Caco-2 (cell line): ENCODE measurements around the gene KIT. TPM values are rescaled to one million over a fixed set of nuclear protein-coding genes. Genes with fewer than 3 reads are reported as not detected.

Experiments used
- BruUV-seq: library from RNA; stranded (reverse); fragments of 400-500 nt; replicated peaks from 2 replicates; lab custom pipeline; 2021; lab: Mats Ljungman, UMichigan
- CTCF ChIA-PET: fragments of 300-600 bp; sonication (Branson Sonifier 250); formaldehyde crosslinking; loops from one replicate; lab custom pipeline; 2022; ENCODE audit warnings: antibody characterized with exemption; lab: Charles Lee
- POLR2A ChIA-PET: fragments of 300-600 bp; sonication (Branson Sonifier 250); formaldehyde crosslinking; loops from one replicate; lab custom pipeline; 2022; ENCODE audit warnings: antibody characterized with exemption; lab: Charles Lee
- DNase-seq, 2 experiments: peaks; one replicate each; pipeline versions ENCODE4 v3.0.0 to v3.0.0-alpha.2; 2020 to 2022
- H3K27me3 ChIP-seq: replicated peaks from 2 replicates; pipeline ENCODE4 v1.6.0; 2011; ENCODE audit warnings: low read length; ENCODE audit not compliant: control insufficient read depth, insufficient read depth
- H3K36me3 ChIP-seq: 2 replicates; pipeline ENCODE4 v1.5.1; 2011; ENCODE audit warnings: low read length; ENCODE audit not compliant: control insufficient read depth, insufficient read depth
- H3K4me1 ChIP-seq: fragments of 250-450 bp; sonication (Bioruptor Pico); 2 replicates; pipeline ENCODE4 v1.5.1; 2020; ENCODE audit warnings: mild to moderate bottlenecking
- H3K4me3 ChIP-seq: 2 replicates; pipeline ENCODE4 v1.5.1; 2011; ENCODE audit warnings: low read depth, mild to moderate bottlenecking, control low read depth, low read length
- H3K9me3 ChIP-seq: fragments of 250-450 bp; sonication (Bioruptor Pico); 2 replicates; pipeline ENCODE4 v1.5.1; 2020; ENCODE audit warnings: mild to moderate bottlenecking, moderate library complexity
- H3K27ac Mint-ChIP-seq: one replicate; pipeline ENCODE4 v1.8.0; 2022; ENCODE audit warnings: mixed read lengths; ENCODE audit not compliant: unreplicated experiment
- H3K27me3 Mint-ChIP-seq: one replicate; pipeline ENCODE4 v1.8.0; 2022; ENCODE audit warnings: mixed read lengths; ENCODE audit not compliant: insufficient read depth, unreplicated experiment
- H3K36me3 Mint-ChIP-seq: one replicate; pipeline ENCODE4 v1.8.0; 2022; ENCODE audit warnings: mild to moderate bottlenecking, mixed read lengths; ENCODE audit not compliant: insufficient read depth, unreplicated experiment
- H3K4me1 Mint-ChIP-seq: one replicate; pipeline ENCODE4 v1.8.0; 2022; ENCODE audit warnings: low read depth, mixed read lengths; ENCODE audit not compliant: unreplicated experiment
- H3K4me3 Mint-ChIP-seq: one replicate; pipeline ENCODE4 v1.8.0; 2022; ENCODE audit warnings: mild to moderate bottlenecking, moderate library complexity, mixed read lengths; ENCODE audit not compliant: unreplicated experiment
- H3K9me3 Mint-ChIP-seq: one replicate; pipeline ENCODE4 v1.8.0; 2022; ENCODE audit warnings: mixed read lengths; ENCODE audit not compliant: unreplicated experiment
- CTCF ChIP-seq, 2 experiments: fragments of 200-600 bp in 1 of 2; IDR thresholded peaks; 1 replicate in 1 of 2; 2 replicates in 1 of 2; pipeline versions ENCODE4 v1.5.1 to v1.8.0; 2011 to 2022; ENCODE audit warnings: antibody characterized with exemption in 1 of 2, control low read depth in 1 of 2, inconsistent platforms in 1 of 2, low read depth in 1 of 2, low read length in 1 of 2, mild to moderate bottlenecking in 1 of 2, moderate library complexity in 1 of 2; ENCODE audit not compliant: insufficient read depth in 1 of 2, severe bottlenecking in 1 of 2, unreplicated experiment in 1 of 2
- intact Hi-C: fragments of 100-400 bp; cut with micrococcal nuclease; formaldehyde crosslinking; loops from one replicate; pipeline ENCODE4 v1.10.0; 2022; ENCODE audit not compliant: unreplicated experiment
- total RNA-seq: library from RNA; stranded (reverse); gene quantifications from 2 replicates; pipeline ENCODE4 v1.2.3, GENCODE V29; 2022

The KIT gene
- total RNA-seq, 1 experiment from 2014 or later, result 1.7 TPM

GRCh38 chr4:54726907-54727306, 69.2 kb downstream of the KIT start:
- intact Hi-C loops, result no loop called here
- H3K27me3 ChIP-seq, result no peaks in the 10 kb centered on the region
- DNase-seq, result no peak
- Mint-ChIP-seq H3K36me3 (no peaks in the 10 kb centered on the region), H3K27me3 (peaks cover 3% of the 10 kb centered on the region), H3K9me3 (peaks cover 8% of the 10 kb centered on the region), H3K4me3 (no peak overlapping the region), H3K27ac (no peak overlapping the region), H3K4me1 (no peaks in the 10 kb centered on the region)
- no peaks in the 10 kb centered on the region for H3K36me3 ChIP-seq
- ChIA-PET POLR2A (no interaction called here), CTCF (no interaction called here)
- no peaks in the 10 kb centered on the region for H3K9me3 ChIP-seq
- H3K4me1 ChIP-seq, result no peaks in the 10 kb centered on the region
- BruUV-seq, result no TSS peak
- H3K4me3 ChIP-seq, result no peak overlapping the region
- no peak for TF ChIP-seq CTCF (IDR thresholded peaks at IDR 0.05; ENCODE audit: insufficient read depth in 1 of 2, low read depth in 1 of 2, low read length in 1 of 2, severe bottlenecking in 1 of 2, unreplicated experiment in 1 of 2)

- Histone ChIP-seq H3K9me3 (no peaks in the 10 kb centered on the region), H3K4me3 (no peak overlapping the region), H3K36me3 (no peaks in the 10 kb centered on the region), H3K27me3 (no peaks in the 10 kb centered on the region), H3K4me1 (no peaks in the 10 kb centered on the region)
- Mint-ChIP-seq H3K9me3 (peaks cover 8% of the 10 kb centered on the region), H3K4me1 (no peaks in the 10 kb centered on the region), H3K27ac (no peak overlapping the region), H3K4me3 (no peak overlapping the region), H3K36me3 (no peaks in the 10 kb centered on the region), H3K27me3 (peaks cover 3% of the 10 kb centered on the region)
- DNase-seq, result no peak
- intact Hi-C loops, result no loop called here
- ChIA-PET CTCF (no interaction called here), POLR2A (no interaction called here)
- TF ChIP-seq CTCF (IDR thresholded peaks at IDR 0.05; ENCODE audit: insufficient read depth in 1 of 2, low read depth in 1 of 2, low read length in 1 of 2, severe bottlenecking in 1 of 2, unreplicated experiment in 1 of 2), result no peak
- BruUV-seq, result no TSS peak
Measured at GRCh38 chr4:54727346-54727745, 69.6 kb downstream of the KIT start.

GRCh38 chr4:54728368-54728767, 70.6 kb downstream of the KIT start:
- CTCF ChIA-PET, result no interaction called here
- no peaks in the 10 kb centered on the region for H3K4me1 Mint-ChIP-seq
- BruUV-seq, result no TSS peak
- no peaks in the 10 kb centered on the region for H3K9me3 ChIP-seq
- H3K36me3 Mint-ChIP-seq, result no peaks in the 10 kb centered on the region
- no peak overlapping the region for H3K4me3 ChIP-seq
- TF ChIP-seq CTCF (IDR thresholded peaks at IDR 0.05; ENCODE audit: insufficient read depth in 1 of 2, low read depth in 1 of 2, low read length in 1 of 2, severe bottlenecking in 1 of 2, unreplicated experiment in 1 of 2), result no peak
- H3K27me3 ChIP-seq, result no peaks in the 10 kb centered on the region
- intact Hi-C loops, result no loop called here
- no peaks in the 10 kb centered on the region for H3K36me3 ChIP-seq
- no peak overlapping the region for H3K27ac Mint-ChIP-seq
- H3K4me3 Mint-ChIP-seq, result no peak overlapping the region
- H3K4me1 ChIP-seq, result no peaks in the 10 kb centered on the region
- peaks cover 8% of the 10 kb centered on the region for H3K9me3 Mint-ChIP-seq
- DNase-seq, result no peak
- peaks cover 3% of the 10 kb centered on the region for H3K27me3 Mint-ChIP-seq
- POLR2A ChIA-PET, result no interaction called here
